Astrocyte (in vitro differentiated cells and primary cell): Measurements from ENCODE around the gene KIAA1671. TPM values are rescaled to one million over a fixed set of nuclear protein-coding genes. Genes with fewer than 3 reads are reported as not detected.
A peak's percentile ranks its signal among the peaks of the same experiment; 100 is the strongest.
"Not testable (repeated sequence)": the region's sequence is repeated elsewhere in the genome, so short reads cannot be mapped to it uniquely, and the experiment has no call there.

ENCODE experiments used
- DNase-seq: peaks from one replicate; pipeline ENCODE4 v3.0.0-alpha.2; 2010; ENCODE audit warnings: low read depth
- FAIRE-seq: peaks from 2 replicates; lab custom pipeline; 2011; peaks lifted over from hg19 to GRCh38; lab: Jason Lieb, UNC
- H2AFZ ChIP-seq: 2 replicates; pipeline ENCODE4 v1.6.0; 2012; ENCODE audit warnings: low read depth, low read length, inconsistent platforms
- H3K27ac ChIP-seq: 2 replicates; pipeline ENCODE4 v1.5.1; 2011; ENCODE audit warnings: low read depth, low read length, inconsistent platforms
- H3K27me3 ChIP-seq: 2 replicates; pipeline ENCODE4 v1.6.0; 2011; ENCODE audit warnings: low read length, inconsistent platforms; ENCODE audit not compliant: insufficient read depth
- H3K36me3 ChIP-seq: 2 replicates; pipeline ENCODE4 v1.5.1; 2011; ENCODE audit warnings: low read length, inconsistent platforms; ENCODE audit not compliant: insufficient read depth
- H3K4me1 ChIP-seq: 2 replicates; pipeline ENCODE4 v1.5.1; 2011; ENCODE audit warnings: low read length, inconsistent platforms; ENCODE audit not compliant: insufficient read depth
- H3K4me2 ChIP-seq: 2 replicates; pipeline ENCODE4 v1.6.0; 2012; ENCODE audit warnings: low read length, inconsistent platforms
- H3K4me3 ChIP-seq: 2 replicates; pipeline ENCODE4 v1.5.1; 2011; ENCODE audit warnings: low read depth, mild to moderate bottlenecking, low read length, inconsistent platforms; ENCODE audit not compliant: insufficient read depth
- H3K79me2 ChIP-seq: 2 replicates; pipeline ENCODE4 v1.6.0; 2012; ENCODE audit warnings: mild to moderate bottlenecking, low read length, inconsistent platforms; ENCODE audit not compliant: insufficient read depth
- H3K9ac ChIP-seq: 2 replicates; pipeline ENCODE4 v1.6.0; 2012; ENCODE audit warnings: mild to moderate bottlenecking, low read length, inconsistent platforms
- H3K9me3 ChIP-seq: 2 replicates; pipeline ENCODE4 v1.5.1; 2012; ENCODE audit warnings: low read depth, mild to moderate bottlenecking, low read length, inconsistent platforms; ENCODE audit not compliant: insufficient read depth
- H4K20me1 ChIP-seq: 2 replicates; pipeline ENCODE4 v1.6.0; 2012; ENCODE audit warnings: low read length, inconsistent platforms; ENCODE audit not compliant: insufficient read depth
- H3K27ac Mint-ChIP-seq: one replicate; pipeline ENCODE4 v1.8.0; 2021; ENCODE audit warnings: mild to moderate bottlenecking, mixed read lengths; ENCODE audit not compliant: unreplicated experiment
- H3K27me3 Mint-ChIP-seq: one replicate; pipeline ENCODE4 v1.8.0; 2021; ENCODE audit warnings: low read depth, mixed read lengths; ENCODE audit not compliant: unreplicated experiment
- H3K36me3 Mint-ChIP-seq: one replicate; pipeline ENCODE4 v1.8.0; 2021; ENCODE audit warnings: low read depth, mixed read lengths; ENCODE audit not compliant: unreplicated experiment
- H3K4me1 Mint-ChIP-seq: one replicate; pipeline ENCODE4 v1.8.0; 2021; ENCODE audit warnings: low read depth, mixed read lengths; ENCODE audit not compliant: unreplicated experiment
- H3K4me3 Mint-ChIP-seq: one replicate; pipeline ENCODE4 v1.8.0; 2021; ENCODE audit warnings: mild to moderate bottlenecking, moderate library complexity, mixed read lengths; ENCODE audit not compliant: unreplicated experiment
- H3K9me3 Mint-ChIP-seq: one replicate; pipeline ENCODE4 v1.8.0; 2021; ENCODE audit warnings: mild to moderate bottlenecking, mixed read lengths; ENCODE audit not compliant: unreplicated experiment
- CTCF ChIP-seq: IDR thresholded peaks from 2 replicates; pipeline ENCODE4 v1.5.1; 2011; ENCODE audit warnings: low read depth, mild to moderate bottlenecking, inconsistent platforms, low read length, moderate library complexity; ENCODE audit not compliant: insufficient read depth
- EZH2 ChIP-seq: IDR thresholded peaks from 2 replicates; pipeline ENCODE4 v1.6.1; 2012; ENCODE audit warnings: mild to moderate bottlenecking, low read length, inconsistent platforms; ENCODE audit not compliant: insufficient read depth
- total RNA-seq: library from RNA; stranded (reverse); gene quantifications from 2 replicates; pipeline ENCODE4 v1.2.1, GENCODE V29; 2021

Gene KIAA1671
- total RNA-seq, 1 donor from 2014 or later, result 28.4 TPM

GRCh38 chr22:25235547-25236290 is 283.2 kb downstream of the KIAA1671 start:
- Mint-ChIP-seq H3K9me3 (no peaks in the 10 kb centered on the region), H3K36me3 (no peaks in the 10 kb centered on the region), H3K27ac (peak overlapping the region; percentile 26), H3K27me3 (peaks cover 30% of the 10 kb centered on the region), H3K4me3 (no peak overlapping the region), H3K4me1 (peaks cover 5% of the 10 kb centered on the region)
- Histone ChIP-seq H3K9me3 (no peaks in the 10 kb centered on the region), H3K4me3 (no peak overlapping the region), H3K27ac (no peak overlapping the region), H3K4me1 (no peaks in the 10 kb centered on the region), H3K27me3 (peaks cover 4% of the 10 kb centered on the region), H3K36me3 (no peaks in the 10 kb centered on the region), H3K9ac (no peak overlapping the region), H3K79me2 (no peaks in the 10 kb centered on the region), H2AFZ (peak overlapping the region; percentile 41), H3K4me2 (peak overlapping the region; percentile 55), H4K20me1 (no peaks in the 10 kb centered on the region)
- TF ChIP-seq EZH2 (no peak), CTCF (peak; percentile 30)
- DNase-seq (peak; percentile 66), FAIRE-seq (no peak)

- H4K20me1 ChIP-seq, result no peaks in the 10 kb centered on the region
- H3K4me1 ChIP-seq, result no peaks in the 10 kb centered on the region
- no peaks in the 10 kb centered on the region for H3K79me2 ChIP-seq
- Mint-ChIP-seq H3K27ac (no peak overlapping the region), H3K27me3 (peaks cover 33% of the 10 kb centered on the region), H3K9me3 (no peaks in the 10 kb centered on the region), H3K36me3 (no peaks in the 10 kb centered on the region), H3K4me3 (no peak overlapping the region), H3K4me1 (peaks cover 5% of the 10 kb centered on the region)
- no peaks in the 10 kb centered on the region for H3K9me3 ChIP-seq
- no peak overlapping the region for H2AFZ ChIP-seq
- no peak overlapping the region for H3K27ac ChIP-seq
- no peak overlapping the region for H3K4me3 ChIP-seq
- TF ChIP-seq CTCF (no peak), EZH2 (no peak)
- H3K27me3 ChIP-seq, result peaks cover 4% of the 10 kb centered on the region
- H3K4me2 ChIP-seq, result no peak overlapping the region
- H3K36me3 ChIP-seq, result no peaks in the 10 kb centered on the region
- no peak for FAIRE-seq
- H3K9ac ChIP-seq, result no peak overlapping the region
- no peak for DNase-seq
Observed at GRCh38 chr22:25236417-25236816, 283.9 kb downstream of the KIAA1671 start.

GRCh38 chr22:25237503-25237902 is 285.0 kb downstream of the KIAA1671 start:
- FAIRE-seq (no peak), DNase-seq (no peak)
- H3K79me2 ChIP-seq, result no peaks in the 10 kb centered on the region
- H3K4me1 Mint-ChIP-seq, result no peaks in the 10 kb centered on the region
- no peaks in the 10 kb centered on the region for H4K20me1 ChIP-seq
- no peak overlapping the region for H3K4me2 ChIP-seq
- no peak for TF ChIP-seq EZH2
- no peak for TF ChIP-seq CTCF
- H3K4me3 ChIP-seq, result no peak overlapping the region
- no peak overlapping the region for H3K27ac Mint-ChIP-seq
- peaks cover 4% of the 10 kb centered on the region for H3K27me3 ChIP-seq
- H3K27ac ChIP-seq, result no peak overlapping the region
- H3K9me3 Mint-ChIP-seq, result peaks cover 2% of the 10 kb centered on the region
- peaks cover 30% of the 10 kb centered on the region for H3K27me3 Mint-ChIP-seq
- H3K9ac ChIP-seq, result no peak overlapping the region
- H3K4me1 ChIP-seq, result no peaks in the 10 kb centered on the region
- no peaks in the 10 kb centered on the region for H3K36me3 ChIP-seq
- H3K9me3 ChIP-seq, result no peaks in the 10 kb centered on the region
- H2AFZ ChIP-seq, result no peak overlapping the region
- no peak overlapping the region for H3K4me3 Mint-ChIP-seq
- H3K36me3 Mint-ChIP-seq, result no peaks in the 10 kb centered on the region

GRCh38 chr22:25238058-25238457 is 285.5 kb downstream of the KIAA1671 start:
- H3K36me3 Mint-ChIP-seq, H3K27ac ChIP-seq, H3K9ac ChIP-seq: not testable (repeated sequence)

More at GRCh38 chr22:25238058-25238457, 285.5 kb downstream of the KIAA1671 start:
- H3K4me2 ChIP-seq, H3K4me3 ChIP-seq, H3K4me1 Mint-ChIP-seq, H3K4me3 Mint-ChIP-seq, DNase-seq, FAIRE-seq, H3K4me1 ChIP-seq, H3K27ac Mint-ChIP-seq, H3K9me3 ChIP-seq, H3K36me3 ChIP-seq, H3K27me3 ChIP-seq, H4K20me1 ChIP-seq, H2AFZ ChIP-seq, H3K79me2 ChIP-seq, H3K9me3 Mint-ChIP-seq: not testable (repeated sequence)
- peaks cover 30% of the 10 kb centered on the region for H3K27me3 Mint-ChIP-seq
